ENCODE measurements around the gene NELFE.
A peak's percentile ranks its signal among the peaks of the same experiment; 100 is the strongest.

The NELFE gene

GRCh38 chr6:31971993-31972708, 13.4 kb upstream of the NELFE start, which contains the start of gene DXO:
Gene DXO (minus strand): TSS chr6:31972138. CDS start chr6:31971675, 463 bp downstream.
- FAIRE-seq = peak; percentile 79

GRCh38 chr6:31971279-31971992, 12.7 kb upstream of the NELFE start:
- FAIRE-seq = no peak

GRCh38 chr6:31970604-31971271, 12.0 kb upstream of the NELFE start:
- no peak for FAIRE-seq

GRCh38 chr6:31969712-31970603, 11.2 kb upstream of the NELFE start:
- no peak for FAIRE-seq

GRCh38 chr6:31968791-31969711, 10.3 kb upstream of the NELFE start:
- FAIRE-seq = no peak

GRCh38 chr6:31968326-31968725, 9.6 kb upstream of the NELFE start:
- no peak for FAIRE-seq

GRCh38 chr6:31967926-31968320, 9.2 kb upstream of the NELFE start:
- no peak for FAIRE-seq

GRCh38 chr6:31966997-31967925, 8.5 kb upstream of the NELFE start:
- FAIRE-seq = no peak

GRCh38 chr6:31966506-31966905, 7.7 kb upstream of the NELFE start:
- no peak for FAIRE-seq

GRCh38 chr6:31965700-31966099, 6.9 kb upstream of the NELFE start:
- FAIRE-seq = no peak

- no peak for FAIRE-seq
These were observed 5.2 kb upstream of the NELFE start for GRCh38 chr6:31963921-31964320.

- no peak for FAIRE-seq
These were observed 2.8 kb upstream of the NELFE start for GRCh38 chr6:31961616-31962015.

- no peak for FAIRE-seq
These were observed 395 bp downstream of the NELFE start for GRCh38 chr6:31958412-31958740.

- no peak for FAIRE-seq
These were observed 2.0 kb downstream of the NELFE start for GRCh38 chr6:31956796-31957195.

- FAIRE-seq = no peak
These were observed 4.3 kb downstream of the NELFE start for GRCh38 chr6:31954511-31954910.

GRCh38 chr6:31952890-31953289, 5.9 kb downstream of the NELFE start:
- FAIRE-seq = no peak

- peak; percentile 69 for FAIRE-seq
These were observed 6.5 kb downstream of the NELFE start for GRCh38 chr6:31952140-31952805.

GRCh38 chr6:31949926-31950548, 8.7 kb downstream of the NELFE start:
- FAIRE-seq = no peak

- FAIRE-seq = no peak
These were observed 9.9 kb downstream of the NELFE start for GRCh38 chr6:31948753-31949413.
